Prostate gland (tissue), 2 donors: ENCODE results near the gene MAML3.

Source experiments
- POLR2A ChIP-seq: fragments of 450-650 bp; IDR thresholded peaks from one replicate; pipeline ENCODE4 v1.6.1; 2016; ENCODE audit warnings: antibody characterized with exemption, mild to moderate bottlenecking
- POLR2AphosphoS5 ChIP-seq: sonication (generic); formaldehyde crosslinking; IDR thresholded peaks from one replicate; pipeline ENCODE4 v1.6.1; 2017; ENCODE audit warnings: antibody characterized with exemption
- TF ChIP-seq, protein P1 (sequence below), 4 experiments: fragments of 200-600 bp in 2 of 4; fragments of 450-650 bp in 2 of 4; sonication (generic) in 2 of 4; IDR thresholded peaks; 1 replicate in 3 of 4; 2 replicates in 1 of 4; pipeline ENCODE4 v1.5.1; 2016 to 2019; ENCODE audit warnings: antibody characterized with exemption in 4 of 4, mild to moderate bottlenecking in 2 of 4, moderate library complexity in 2 of 4

- TF ChIP-seq, protein P1, sequence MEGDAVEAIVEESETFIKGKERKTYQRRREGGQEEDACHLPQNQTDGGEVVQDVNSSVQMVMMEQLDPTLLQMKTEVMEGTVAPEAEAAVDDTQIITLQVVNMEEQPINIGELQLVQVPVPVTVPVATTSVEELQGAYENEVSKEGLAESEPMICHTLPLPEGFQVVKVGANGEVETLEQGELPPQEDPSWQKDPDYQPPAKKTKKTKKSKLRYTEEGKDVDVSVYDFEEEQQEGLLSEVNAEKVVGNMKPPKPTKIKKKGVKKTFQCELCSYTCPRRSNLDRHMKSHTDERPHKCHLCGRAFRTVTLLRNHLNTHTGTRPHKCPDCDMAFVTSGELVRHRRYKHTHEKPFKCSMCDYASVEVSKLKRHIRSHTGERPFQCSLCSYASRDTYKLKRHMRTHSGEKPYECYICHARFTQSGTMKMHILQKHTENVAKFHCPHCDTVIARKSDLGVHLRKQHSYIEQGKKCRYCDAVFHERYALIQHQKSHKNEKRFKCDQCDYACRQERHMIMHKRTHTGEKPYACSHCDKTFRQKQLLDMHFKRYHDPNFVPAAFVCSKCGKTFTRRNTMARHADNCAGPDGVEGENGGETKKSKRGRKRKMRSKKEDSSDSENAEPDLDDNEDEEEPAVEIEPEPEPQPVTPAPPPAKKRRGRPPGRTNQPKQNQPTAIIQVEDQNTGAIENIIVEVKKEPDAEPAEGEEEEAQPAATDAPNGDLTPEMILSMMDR (IDR thresholded peaks at IDR 0.05) = no peak
- no peak for TF ChIP-seq POLR2A
- TF ChIP-seq POLR2AphosphoS5 = no peak
Observed at GRCh38 chr4:139844459-139845036, 309.4 kb downstream of the MAML3 start.
